Measurements from ENCODE around the gene DEGS2.
"Not testable (repeated sequence)": the region's sequence is repeated elsewhere in the genome, so short reads cannot be mapped to it uniquely, and the experiment has no call there.

DEGS2 gene

DNA sequence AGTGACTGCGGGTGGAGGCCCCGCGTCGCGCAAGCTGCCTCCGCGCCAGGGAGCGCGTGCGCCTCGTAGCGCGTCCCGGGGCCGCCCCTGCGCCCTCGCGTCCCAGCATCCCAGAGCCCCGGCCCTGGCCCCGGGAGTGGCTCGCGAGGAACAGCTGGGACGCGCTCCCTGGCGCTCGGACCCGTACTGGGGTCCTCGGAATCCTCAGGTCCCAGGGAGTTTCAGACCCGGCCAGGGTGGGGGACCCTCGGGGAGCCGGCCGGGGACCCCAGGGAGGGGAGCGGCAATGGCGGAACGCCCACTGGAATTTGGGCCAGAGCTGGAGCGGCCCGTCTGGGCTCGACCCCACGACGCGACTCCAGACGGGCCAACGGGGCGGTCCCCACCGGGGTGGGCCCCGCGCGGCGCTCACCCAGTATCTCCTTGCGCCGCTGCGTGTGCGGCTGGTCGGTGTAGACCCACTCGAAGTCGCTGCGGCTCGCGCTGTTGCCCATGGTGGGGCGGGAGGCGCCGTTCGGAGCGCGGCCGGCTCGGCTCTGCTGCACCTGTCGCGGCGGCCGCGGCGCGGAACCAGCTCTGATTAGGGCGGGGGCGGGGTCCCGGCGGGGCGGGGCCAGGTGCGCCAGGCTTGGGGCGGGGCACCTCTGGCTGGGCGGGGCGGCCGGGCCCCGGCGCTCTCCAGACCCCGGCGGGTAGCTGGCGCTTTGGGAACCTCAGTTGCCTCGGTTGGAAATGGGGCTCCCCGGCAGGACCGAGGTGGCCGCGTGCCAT is at the start of gene DEGS2:
DEGS2 (minus strand) TSS at position 552 of the 771 bp plus-strand sequence; CDS start at position 494, 58 bp downstream.
- DNase-seq (ENCODE audit: low read depth) = peak; percentile 24

DNA sequence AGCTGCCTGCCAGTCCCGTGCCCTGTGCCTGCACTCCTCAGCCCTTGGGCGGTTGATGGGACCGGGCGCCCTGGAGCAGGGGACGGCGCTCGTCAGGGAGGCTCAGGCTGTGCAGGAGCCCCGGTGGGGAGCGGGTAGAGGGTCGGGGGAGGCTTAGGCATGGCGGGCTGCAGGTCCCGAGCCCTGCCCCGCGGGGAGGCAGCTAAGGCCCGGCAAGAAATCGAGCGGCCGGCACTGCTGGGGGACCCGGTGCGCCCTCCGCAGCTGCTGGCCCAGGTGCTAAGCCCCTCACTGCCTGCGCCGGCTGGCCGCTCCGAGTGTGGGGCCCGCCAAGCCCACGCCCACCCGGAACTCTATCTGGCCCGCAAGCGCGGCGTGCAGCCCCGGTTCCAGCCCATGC is 48.7 kb upstream of the DEGS2 start:
- DNase-seq (ENCODE audit: low read depth) = not testable (repeated sequence)

DNA sequence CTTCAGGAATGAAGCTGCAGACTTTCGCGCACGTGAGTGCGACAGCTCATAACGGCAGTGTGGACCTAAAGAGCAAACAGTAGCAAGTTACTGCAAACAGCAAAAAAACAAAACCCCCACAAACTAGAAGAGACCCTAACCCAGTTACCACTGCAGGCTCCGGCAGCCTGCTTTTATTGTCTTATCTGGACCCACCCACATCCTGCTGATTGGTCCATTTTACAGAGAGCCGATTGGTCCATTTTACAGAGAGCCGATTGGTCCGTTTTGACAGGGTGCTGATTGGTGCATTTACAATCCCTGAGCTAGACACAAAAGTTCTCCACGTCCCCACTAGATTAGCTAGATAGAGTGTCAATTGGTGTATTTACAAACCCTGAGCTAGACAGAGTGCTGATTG is 48.1 kb upstream of the DEGS2 start:
- DNase-seq (ENCODE audit: low read depth) = not testable (repeated sequence)

DNA sequence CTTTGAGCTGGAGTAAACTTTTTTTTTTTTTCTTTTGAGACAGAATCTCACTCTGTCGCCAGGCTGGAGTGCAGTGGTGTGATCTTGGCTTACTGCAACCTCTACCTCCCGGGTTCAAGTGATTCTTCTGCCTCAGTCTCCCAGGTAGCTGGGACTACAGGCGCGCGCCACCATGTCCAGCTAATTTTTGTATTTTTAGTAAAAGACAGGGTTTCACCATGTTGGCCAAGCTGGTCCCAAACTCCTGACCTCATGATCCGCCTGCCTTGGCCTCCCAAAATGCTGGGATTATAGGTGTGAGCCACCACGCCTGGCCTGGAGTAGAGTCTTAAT is 45.4 kb upstream of the DEGS2 start:
- DNase-seq (ENCODE audit: low read depth) = not testable (repeated sequence)

DNA sequence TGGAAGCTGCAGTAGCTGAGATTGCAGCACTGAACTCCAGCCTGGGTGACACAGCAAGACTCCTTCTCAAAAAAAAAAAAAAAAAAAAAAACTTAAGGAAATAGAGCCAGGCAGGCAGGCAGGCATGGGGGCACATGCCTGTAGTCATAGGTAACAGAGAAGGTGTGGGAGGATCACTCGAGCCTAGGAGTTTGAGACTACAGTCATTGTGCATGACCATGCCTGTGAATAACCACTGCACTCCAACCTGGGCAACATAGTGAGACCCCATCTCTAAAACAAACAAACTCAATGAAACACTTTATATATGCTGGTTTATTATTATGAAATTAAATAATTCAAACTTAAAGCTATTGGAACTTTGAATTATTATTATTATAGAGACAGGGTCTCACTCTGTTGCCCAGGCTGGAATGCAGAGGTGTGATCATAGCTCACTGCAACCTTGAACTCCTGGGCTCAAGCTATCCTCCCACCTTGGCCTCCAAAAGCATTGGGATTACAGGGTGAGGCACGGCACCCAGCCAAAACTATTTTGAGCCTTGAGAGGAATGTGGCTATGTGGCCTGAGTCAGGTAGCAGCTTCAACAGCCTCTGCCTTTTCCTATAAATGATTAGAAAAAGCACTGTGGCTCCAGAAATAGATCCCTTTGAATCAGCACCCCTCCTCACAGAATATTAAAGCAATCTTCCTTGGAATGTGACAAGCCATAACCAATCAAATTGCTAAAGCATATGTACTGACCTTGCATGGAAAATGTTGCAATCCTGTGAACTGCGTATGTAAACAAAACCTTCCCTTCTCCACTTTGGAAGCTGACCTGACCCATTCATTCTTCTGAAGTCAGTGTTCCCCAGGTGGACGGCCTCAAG is 44.8 kb upstream of the DEGS2 start:
- no peak for DNase-seq (ENCODE audit: low read depth)

DNA sequence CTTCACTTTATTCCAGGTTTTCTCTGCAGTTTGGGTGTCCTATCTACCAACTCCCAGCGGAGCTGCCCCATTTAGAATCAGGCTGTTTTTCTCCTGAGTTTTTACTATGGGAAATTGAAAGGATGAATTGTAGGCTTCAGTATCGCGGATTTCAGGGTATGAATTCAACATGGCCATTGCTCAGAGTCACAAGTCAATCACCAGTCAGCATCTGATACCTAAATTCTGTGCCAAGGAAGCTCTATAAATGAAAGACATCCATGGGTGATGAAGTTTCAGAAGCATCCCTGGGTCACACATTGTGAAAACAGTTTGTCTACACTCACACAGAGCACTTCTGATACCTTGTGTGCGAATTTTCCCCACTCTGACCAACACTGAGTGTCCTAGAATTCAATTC is 43.7 kb upstream of the DEGS2 start:
- DNase-seq (ENCODE audit: low read depth) = no peak

DNA sequence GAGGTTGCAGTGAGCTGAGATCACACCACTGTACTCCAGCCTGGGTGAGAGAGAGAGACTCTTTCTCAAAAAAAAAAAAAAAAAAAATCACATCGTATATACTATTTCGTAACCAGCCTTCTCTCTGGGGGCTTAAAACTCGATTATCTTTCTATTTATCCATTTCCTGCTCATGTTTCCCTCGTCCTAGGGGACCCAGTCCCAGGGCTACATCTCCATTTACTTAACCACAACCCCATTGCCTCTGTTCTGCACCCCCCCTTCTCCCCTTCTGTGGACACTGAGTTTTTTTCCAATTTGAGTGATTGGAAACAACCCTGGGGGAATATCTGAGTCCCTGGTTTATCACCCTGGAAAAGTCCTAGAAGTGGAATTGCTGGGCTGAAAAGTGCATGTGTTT is 43.3 kb upstream of the DEGS2 start:
- DNase-seq (ENCODE audit: low read depth) = no peak

DNA sequence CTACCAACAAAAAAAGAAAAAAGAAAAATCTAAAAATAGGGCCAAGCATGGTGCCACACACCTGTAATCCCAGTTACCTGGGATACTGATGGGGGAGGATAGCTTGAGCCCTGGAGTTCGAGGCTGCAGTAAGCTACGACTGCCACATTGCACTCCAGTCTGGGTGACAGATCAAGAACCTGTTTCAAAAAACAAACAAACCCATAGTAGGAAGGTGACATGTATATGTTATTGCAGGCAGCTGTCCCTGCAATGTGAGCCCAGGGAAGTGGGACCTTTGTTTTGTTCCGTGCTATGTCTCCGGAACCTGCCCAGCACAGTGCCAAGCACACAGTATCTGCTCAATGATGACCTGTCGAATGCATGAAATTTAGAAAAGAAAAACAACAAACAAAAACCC is 42.3 kb upstream of the DEGS2 start:
- no peak for DNase-seq (ENCODE audit: low read depth)

DNA sequence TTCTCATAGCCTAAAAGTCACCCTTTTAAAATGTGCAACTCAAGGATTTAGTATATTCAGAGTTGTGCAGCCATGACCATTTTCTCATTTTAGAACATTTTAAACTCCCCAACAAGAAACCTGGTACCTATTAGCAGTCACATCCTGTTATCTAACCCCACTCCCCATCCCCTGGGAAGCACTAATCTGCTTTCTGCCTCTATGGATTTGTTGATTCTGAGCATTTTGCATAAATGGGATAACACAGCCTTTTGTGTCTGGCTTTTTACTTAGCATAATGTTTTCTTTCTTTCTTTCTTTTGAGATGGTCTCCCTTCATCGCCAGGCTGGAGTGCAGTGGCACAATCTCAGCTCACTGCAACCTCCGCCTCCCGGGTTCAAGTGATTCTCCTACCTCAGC is 40.9 kb upstream of the DEGS2 start:
- DNase-seq (ENCODE audit: low read depth) = no peak

DNA sequence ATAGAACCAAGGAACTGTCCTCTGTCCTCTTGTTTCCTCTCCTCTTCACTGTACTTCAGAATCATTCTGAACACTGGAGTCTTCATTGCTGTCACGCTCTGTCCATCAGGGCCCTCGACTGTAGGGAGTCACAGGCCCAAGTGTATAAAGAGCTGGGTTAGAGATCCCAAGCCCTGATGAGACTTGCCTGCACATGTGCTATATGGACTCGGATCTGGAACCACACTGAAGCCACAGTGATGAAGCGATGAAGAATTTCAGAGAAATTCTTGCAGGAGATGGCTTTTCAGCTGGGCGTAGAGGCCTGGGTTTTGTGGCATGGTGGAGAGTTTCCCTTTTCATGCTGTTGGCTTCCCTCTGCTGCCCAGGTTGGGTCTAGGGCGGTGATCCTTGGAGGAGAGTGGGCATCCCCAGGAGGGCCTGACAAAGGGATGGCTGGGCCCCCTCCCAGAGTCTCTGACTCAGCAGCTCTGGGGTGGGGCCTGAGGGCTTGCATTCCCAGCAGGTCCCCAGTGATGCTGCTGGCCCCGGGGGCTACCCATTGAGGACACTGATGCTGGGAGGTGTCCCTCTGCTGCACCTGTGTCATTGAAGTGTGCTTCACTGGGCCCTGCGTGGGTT is 39.9 kb upstream of the DEGS2 start:
- DNase-seq (ENCODE audit: low read depth) = no peak

DNA sequence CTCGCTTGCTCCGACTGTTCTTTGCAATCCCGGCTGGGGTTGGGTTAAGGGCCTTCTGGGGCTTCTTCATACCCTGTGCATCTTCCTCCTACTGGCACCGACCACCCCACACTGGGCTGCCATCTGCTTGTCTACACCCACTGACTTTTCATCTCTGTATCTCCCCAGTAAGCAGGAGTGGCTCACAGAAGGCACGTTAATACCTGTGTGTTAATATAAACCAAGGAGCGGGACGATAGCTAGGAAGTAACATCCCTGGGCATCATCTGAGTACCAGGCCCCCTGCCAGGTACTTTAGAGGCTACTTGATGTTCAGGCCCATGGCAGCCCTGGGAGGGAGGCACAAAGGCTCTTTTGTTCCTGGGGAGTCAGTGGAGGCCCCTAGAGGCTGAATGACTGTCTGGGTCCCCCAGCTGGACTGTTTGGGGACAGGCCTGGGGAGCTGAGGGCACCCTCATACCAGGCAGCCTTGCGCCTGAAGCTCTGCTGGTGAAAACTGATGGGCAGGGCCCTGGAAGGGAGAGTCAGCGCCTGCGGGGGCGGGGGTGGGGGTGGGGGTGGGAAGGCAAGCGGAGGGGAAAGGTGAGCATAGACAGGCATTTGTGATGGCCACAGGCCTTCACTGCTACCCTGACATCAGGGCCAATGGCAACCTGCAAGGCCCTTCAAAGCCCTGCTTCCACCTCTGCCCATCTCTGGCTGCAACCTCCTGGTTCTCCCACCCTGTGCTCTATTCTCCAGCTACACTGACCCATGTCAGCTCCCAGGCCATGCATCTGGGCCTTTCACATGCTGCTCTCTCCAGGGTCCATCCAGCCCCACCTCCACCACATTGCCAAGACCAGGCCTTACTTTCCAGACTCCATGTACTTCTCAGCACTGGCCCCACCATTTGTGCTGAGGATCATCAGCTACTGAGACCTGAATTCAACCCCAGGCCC is 34.2 kb upstream of the DEGS2 start:
- DNase-seq (ENCODE audit: low read depth) = no peak

DNA sequence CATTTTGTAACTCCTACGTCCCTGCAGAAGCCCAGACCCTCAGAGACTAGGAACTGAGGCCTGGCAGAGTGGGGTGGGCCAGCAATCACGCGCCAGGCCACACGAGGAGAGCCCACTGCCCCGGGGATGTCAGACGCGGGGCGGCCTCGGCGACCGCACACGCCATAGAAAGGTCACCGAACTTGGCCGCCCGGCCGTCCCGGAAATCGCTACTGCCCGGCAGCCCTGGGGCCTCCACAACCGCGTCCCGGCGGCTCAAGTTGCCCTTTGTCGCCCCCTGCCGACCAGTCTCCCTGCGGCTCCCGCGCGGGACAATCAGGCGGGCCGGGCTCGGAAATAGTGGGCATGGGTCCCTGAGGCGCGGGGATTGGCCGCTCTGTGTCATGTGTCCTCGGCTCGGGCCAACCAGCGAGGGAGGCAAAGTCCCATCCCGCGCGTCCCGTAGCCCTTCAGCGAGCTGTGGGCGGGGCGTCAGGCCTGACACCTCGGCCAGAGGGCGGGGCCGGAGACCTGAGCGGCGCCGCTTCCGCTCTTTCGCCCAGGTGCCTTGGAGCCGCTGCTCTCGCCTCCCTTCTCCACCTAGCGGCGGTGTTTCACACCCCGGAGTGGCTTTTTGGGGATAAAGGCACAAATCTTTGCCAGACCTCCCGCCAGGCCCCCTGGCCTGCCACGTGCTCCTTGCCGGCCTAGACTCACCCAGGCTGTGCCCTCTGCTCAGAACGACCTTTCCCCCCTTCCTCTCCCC is 33.4 kb upstream of the DEGS2 start:
- peak; percentile 99 for DNase-seq (ENCODE audit: low read depth)

DNA sequence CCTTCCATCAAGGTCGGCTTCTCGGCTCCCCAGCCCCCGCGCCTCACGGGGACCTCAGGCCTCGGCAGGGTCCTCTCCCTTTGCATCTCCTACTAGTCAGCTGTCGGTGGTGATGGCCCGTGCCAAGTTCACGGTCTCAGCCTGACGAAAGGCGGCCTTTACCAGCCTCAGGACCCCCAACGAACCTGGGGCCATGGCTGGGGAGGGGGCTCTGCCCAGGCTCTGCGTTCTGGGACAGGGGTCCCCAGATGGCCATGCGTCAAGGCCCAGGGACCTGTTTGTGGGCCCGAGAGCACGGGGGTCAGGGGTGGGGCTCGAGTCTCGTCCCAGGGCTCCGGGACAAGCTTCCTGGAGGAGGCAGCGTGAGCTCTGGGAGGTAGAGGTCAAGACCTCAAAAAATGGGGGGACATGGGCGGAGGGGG is 32.8 kb upstream of the DEGS2 start:
- no peak for DNase-seq (ENCODE audit: low read depth)

DNA sequence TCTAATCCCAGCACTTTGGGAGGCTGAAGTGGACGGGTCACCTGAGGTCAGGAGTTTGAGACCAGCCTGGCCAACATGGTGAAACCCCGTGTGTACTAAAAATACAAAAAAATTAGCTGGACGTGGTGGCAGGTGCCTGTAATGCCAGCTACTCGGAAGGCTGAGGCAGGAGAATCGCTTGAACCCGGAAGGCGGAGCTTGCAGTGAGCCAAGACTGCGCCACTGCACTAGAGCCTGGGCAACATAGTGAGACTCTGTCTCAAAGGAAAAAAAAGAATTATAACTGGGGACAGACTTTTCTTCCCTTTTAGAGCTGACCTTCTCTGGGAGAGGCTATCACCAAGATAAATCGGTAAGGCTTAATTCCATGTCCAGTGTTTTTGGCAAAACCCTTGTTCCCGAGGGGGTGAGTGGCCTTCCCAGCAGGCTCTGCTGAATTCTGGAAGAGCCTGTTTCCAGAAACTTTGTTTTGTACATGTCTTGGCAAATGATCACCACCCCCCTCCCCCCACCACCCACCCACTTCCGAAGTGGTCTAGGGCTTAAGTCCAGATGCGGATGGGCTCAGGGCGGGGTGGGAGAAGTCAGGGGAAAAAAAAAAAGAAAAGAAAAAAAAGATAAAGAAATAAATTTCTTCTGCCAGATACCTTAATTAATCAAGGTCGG is 32.3 kb upstream of the DEGS2 start:
- no peak for DNase-seq (ENCODE audit: low read depth)

DNA sequence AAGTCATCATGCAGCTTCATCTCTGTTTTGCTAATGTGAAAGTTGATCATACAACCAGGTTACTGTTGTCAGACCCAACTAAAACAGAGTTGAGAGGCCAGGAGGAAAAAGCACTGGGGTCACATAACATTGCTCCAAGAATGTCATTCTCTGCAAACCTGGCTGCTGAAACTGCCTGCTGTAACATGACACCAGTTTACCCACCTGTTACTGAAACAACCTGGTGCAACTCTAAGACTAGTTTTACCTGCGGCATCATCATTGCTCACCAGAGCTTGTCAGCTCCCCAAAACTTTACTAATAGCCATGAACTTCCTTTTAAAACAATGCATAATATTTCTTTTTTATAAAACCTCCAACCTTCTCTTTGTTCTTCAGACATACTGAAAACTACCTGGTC is 30.7 kb upstream of the DEGS2 start:
- no peak for DNase-seq (ENCODE audit: low read depth)

DNA sequence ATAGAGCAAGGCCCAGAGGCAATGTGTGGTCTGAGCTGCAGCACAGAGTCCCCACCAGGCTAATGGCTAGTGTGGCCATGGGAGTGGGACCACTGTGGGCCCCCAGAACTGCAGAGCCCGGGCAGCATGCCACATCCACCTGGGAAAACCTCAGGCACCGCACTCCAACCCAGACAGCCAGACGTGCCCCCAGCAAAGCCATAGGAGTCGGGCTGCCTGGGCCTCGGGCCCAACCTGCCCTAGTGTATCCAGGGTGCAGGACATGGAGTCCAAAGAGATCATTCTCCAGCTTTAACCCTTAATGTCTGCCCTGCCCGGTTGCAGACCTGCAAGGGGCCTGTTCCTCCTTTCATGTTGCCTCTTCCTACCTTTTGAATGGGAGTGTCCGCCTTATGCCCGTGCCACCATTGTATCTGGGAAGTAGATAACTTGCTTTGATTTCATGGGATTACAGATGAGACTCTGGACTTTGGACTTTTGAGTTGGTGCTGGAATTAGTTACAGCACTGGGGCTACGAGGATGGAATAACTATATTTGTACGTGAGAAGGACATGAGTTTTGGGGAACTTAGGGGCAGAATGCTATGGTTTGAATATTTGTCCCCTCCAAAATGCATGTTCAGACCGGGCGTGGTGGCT is 29.1 kb upstream of the DEGS2 start:
- DNase-seq (ENCODE audit: low read depth) = no peak

DNA sequence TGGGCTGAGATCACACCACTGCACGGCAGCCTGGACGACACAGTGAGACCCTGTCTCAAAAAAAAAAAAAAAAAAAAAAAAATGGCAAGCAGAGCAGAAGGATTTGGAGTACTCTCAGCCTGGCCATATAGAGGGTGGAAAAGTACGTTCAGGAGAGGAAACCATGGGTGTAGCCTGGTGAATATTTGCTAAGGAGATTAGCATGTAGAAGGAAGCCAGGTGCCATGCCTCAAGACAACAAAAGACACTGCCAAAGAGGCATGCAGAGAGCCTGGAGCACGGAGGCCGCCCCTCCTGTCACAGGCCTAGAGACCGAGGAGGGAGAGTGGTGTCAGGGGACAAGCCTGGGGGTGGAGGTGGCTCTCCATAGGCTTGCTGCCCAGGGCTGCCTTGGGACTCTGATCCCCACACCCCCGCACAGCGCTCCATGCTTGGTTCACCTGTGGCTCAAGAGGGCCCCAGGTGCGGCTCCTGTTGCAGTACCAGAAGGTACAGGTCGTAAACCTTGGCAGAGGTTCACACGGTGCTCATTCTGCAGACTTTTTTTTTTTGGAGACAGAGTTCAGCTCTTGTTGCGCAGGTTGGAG is 27.9 kb upstream of the DEGS2 start:
- DNase-seq (ENCODE audit: low read depth) = no peak

DNA sequence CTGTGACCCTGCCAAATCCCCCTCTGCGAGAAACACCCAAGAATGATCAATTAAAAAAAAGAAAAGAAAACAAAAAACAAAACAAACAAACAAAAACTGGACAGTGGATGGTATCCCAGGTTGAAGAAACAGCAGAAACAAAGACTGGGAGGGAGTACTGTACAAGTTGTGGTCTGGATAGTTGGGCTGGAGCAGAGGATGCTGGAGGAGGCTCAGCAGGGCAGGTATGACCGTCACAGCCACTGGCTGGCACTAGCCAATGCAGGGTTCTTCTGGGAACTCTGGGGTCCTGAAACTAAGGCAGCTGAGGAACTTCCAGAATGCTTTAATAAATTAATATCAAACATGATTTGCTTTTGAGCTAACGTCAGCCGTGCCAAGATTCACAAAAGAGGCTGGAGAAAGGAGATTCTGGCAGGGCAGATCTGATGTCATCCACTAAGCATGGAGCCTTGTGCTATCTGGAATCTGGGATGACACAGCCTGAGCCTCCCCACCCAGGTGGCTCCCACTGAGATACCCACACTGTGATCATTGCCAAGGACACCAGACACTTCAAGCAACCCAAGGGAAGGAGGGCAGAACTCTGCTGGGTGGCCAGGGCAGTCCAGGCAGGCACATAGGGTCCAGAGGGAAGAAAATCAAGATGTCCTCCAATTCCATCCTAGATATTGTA is 22.6 kb upstream of the DEGS2 start:
- DNase-seq (ENCODE audit: low read depth) = not testable (repeated sequence)

DNA sequence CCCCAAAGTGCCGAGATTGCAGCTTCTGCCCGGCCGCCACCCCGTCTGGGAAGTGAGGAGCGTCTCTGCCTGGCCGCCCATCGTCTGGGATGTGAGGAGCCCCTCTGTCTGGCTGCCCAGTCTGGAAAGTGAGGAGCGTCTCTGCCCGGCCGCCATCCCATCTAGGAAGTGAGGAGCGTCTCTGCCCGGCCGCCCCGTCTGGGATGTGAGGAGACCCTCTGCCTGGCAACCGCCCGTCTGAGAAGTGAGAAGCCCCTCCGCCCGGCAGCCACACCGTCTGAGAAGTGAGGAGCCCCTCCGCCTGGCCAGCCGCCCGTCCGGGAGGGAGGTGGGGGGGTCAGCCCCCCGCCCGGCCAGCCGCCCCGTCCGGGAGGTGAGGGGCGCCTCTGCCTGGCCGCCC is 21.2 kb upstream of the DEGS2 start:
- not testable (repeated sequence) for DNase-seq (ENCODE audit: low read depth)

All from activated gamma-delta T cell treated with anti-CD3 and anti-CD28 coated beads, Interleukin-2, amount 50 U/mL, for 16 hours (primary cell).